DMS153 treated with DMSO at 0.1 percent for 48 hours (cell line): Measurements from ENCODE around the gene FAM236C.
"Not testable (repeated sequence)": the region's sequence is repeated elsewhere in the genome, so short reads cannot be mapped to it uniquely, and the experiment has no call there.

Source experiments
- DNase-seq: peaks from one replicate; lab custom pipeline; 2025; ENCODE audit not compliant: unreplicated experiment; lab: John Stamatoyannopoulos, UW

The FAM236C gene

GRCh38 chrX:72912315-72912714, at the start of gene FAM236C:
TSS of gene FAM236C (plus strand) at chrX:72912615. CDS start at chrX:72912715, 100 bp downstream.
- DNase-seq, result not testable (repeated sequence)

- not testable (repeated sequence) for DNase-seq
Measured at GRCh38 chrX:72882898-72883297, 29.5 kb upstream of the FAM236C start.

DNA sequence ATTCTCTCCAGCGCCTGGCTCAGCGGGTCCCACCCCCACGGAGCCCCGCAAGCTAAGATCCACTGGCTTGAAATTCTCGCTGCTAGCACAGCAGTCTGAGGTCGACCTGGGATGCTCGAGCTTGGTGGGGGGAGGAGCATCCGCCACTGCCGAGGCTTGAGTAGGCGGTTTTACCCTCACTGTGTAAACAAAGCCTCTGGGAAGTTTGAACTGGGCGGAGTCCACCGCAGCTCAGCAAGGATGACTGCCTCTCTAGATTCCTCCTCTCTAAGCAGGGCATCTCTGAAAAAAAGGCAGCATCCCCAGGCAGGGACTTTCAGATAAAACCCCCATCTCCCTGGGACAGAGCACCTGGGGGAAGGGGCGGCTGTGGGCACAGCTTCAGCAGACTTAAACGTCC, 22.7 kb upstream of the FAM236C start:
- not testable (repeated sequence) for DNase-seq

DNA sequence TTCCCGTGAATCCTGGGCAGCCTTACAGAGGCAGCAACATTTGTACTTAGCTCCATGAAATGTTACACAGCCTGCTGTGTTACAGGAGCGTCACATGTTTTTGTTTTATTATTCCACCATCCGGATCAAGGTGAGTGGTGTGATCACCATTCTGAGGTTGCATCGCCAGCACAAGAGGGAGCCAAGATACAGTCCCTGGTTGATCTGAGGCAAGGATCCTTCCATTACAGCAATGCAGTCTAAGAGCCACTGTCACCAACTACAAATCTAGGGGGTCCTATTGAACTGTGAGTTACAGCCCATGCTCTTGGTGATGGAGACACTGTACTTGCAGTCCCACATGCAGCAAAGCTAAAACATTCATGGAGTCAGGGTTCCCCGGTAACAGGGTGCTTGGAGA, 3.7 kb downstream of the FAM236C start:
- DNase-seq, result not testable (repeated sequence)

- not testable (repeated sequence) for DNase-seq
Measured at GRCh38 chrX:72932283-72932682, 19.9 kb downstream of the FAM236C start.

GRCh38 chrX:72936455-72936854, 24.0 kb downstream of the FAM236C start:
- not testable (repeated sequence) for DNase-seq

GRCh38 chrX:72936882-72937455, 24.6 kb downstream of the FAM236C start:
- not testable (repeated sequence) for DNase-seq

DNA sequence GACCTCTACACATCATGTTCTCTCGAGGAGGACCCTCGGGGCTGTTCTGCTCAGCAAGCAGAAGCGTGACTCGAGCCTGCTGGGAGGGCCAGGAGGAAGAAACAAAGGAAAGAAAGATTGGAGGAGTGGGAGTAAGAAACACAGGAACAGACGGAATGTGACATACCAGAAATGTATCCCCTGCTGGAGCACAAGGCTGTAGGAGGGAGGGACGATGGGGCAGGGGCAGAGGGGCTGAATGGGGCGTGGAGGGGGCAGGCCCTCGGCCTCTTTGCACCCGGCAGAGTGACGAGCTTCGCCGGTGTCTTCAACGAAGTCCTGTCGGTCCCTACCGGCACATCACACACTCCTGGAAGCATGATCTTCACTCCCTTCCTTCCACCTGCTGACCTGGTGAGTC, 25.5 kb downstream of the FAM236C start, which contains the start of gene FAM236A:
Gene FAM236A (plus strand): TSS at position 301 of the 400 bp plus-strand sequence. CDS start 57 bp downstream, at position 358.
- DNase-seq, result not testable (repeated sequence)

DNA sequence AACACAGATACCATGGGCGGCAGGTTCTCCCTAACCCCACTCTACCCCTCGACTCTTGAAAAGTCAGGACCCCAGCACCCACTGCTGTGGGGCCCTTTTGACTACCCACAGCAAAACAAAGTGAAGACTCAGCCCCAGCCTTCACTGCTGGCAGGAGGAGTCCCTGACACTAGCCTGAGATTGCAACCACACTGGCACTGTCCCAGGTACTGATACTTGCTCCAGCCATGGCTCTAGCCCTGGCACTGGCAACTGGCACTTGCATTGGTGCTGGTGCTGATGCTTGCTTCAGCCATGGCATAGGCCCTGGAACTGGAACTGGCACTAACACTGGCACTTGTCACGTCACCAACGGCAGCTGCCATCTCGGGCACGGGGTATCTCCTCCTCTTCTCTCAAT, 29.9 kb downstream of the FAM236C start:
- not testable (repeated sequence) for DNase-seq

DNA sequence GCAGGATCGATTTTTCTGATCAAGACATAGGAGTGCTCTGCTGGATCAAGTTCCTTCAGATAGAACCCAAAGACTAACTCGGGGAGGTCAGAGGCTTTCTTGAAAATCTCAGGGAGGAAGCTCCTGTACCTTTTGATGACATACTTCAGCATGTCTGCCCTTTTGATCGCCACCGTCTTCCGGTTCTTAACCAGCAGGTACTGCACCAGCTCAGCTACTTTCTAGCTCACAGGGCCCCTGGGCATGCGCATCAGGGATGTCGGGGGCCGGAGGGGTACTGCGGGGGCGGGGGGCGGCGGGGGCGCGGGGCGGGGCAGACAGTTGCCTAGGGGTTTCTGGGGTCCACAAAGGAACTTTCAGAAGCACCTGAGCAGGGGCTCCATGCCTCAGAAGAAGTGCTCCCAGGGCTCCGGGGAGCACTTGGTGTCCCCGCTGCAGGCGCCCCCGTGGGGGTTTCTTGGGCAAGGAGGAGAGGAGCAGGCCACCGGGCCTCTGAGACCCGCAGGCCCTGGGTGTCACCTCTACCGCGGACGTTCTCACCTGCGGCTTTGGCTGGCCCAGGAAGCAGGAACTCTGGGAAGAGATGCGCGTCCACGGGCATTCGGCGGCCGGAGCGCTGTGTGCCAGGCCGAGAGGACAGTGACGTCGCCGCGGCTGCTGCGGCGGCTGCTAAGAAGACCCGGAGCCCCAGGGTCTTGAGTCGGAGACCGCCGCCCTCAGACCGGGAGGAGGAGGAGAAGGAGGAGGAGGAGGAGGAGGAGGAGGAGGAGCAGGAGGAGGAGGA, 30.8 kb downstream of the FAM236C start:
- not testable (repeated sequence) for DNase-seq

DNA sequence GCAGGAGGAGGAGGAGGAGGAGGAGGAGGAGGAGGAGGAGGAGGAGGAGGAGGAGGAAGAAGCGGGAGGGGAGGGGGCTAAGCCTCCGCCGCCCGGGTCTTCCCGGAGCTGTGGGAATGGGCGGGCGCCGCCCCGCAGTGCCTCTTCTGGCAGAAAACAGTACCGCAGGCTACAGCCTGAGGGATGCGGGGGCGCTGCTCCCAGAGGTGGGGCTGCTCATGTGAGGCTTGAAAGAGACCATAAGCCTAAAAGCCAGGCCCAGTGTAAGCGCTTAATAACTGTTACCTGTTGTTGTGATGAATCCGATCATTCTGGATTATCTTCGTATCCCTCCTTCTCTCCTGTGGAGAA, 31.4 kb downstream of the FAM236C start, which contains the start of gene DMRTC1:
Gene DMRTC1 (minus strand): TSS at position 19 of the 351 bp plus-strand sequence. CDS start 68,143 bp downstream, outside the sequence.
- not testable (repeated sequence) for DNase-seq

- not testable (repeated sequence) for DNase-seq
Measured at GRCh38 chrX:72959971-72960370, 47.6 kb downstream of the FAM236C start.
